ENCODE results near the gene FADD.
"Not testable (repeated sequence)": the region's sequence is repeated elsewhere in the genome, so short reads cannot be mapped to it uniquely, and the experiment has no call there.

The FADD gene

GRCh38 chr11:70205766-70206165, 2.7 kb downstream of the FADD start:
- no peak for DNase-seq

- no peak for DNase-seq
These were observed 3.3 kb downstream of the FADD start for GRCh38 chr11:70206226-70206981.

- no peak for DNase-seq
These were observed 3.9 kb downstream of the FADD start for GRCh38 chr11:70206982-70207376.

GRCh38 chr11:70207531-70208131, 4.5 kb downstream of the FADD start:
- DNase-seq = no peak

GRCh38 chr11:70209391-70209912, 6.4 kb downstream of the FADD start:
- DNase-seq = no peak

GRCh38 chr11:70210051-70210501, 7.0 kb downstream of the FADD start:
- no peak for DNase-seq

- DNase-seq = no peak
These were observed 7.4 kb downstream of the FADD start for GRCh38 chr11:70210530-70210929.

- no peak for DNase-seq
These were observed 9.2 kb downstream of the FADD start for GRCh38 chr11:70212227-70212811.

GRCh38 chr11:70217388-70217787, 14.3 kb downstream of the FADD start:
- DNase-seq = not testable (repeated sequence)

- DNase-seq = not testable (repeated sequence)
These were observed 15.0 kb downstream of the FADD start for GRCh38 chr11:70218076-70218475.

- DNase-seq = no peak
These were observed 17.0 kb downstream of the FADD start for GRCh38 chr11:70220136-70220535.

- DNase-seq = no peak
These were observed 17.8 kb downstream of the FADD start for GRCh38 chr11:70220920-70221319.

GRCh38 chr11:70225681-70226177, 22.6 kb downstream of the FADD start:
- DNase-seq = no peak

- DNase-seq = no peak
These were observed 23.1 kb downstream of the FADD start for GRCh38 chr11:70226183-70226582.

GRCh38 chr11:70226967-70227366, 23.9 kb downstream of the FADD start:
- no peak for DNase-seq

- DNase-seq = no peak
These were observed 26.6 kb downstream of the FADD start for GRCh38 chr11:70229737-70230136.

- DNase-seq = no peak
These were observed 27.2 kb downstream of the FADD start for GRCh38 chr11:70230151-70230839.

GRCh38 chr11:70230840-70231710, 28.0 kb downstream of the FADD start:
- DNase-seq = no peak

- no peak for DNase-seq
These were observed 29.9 kb downstream of the FADD start for GRCh38 chr11:70233034-70233433.

- DNase-seq = no peak
These were observed 30.4 kb downstream of the FADD start for GRCh38 chr11:70233511-70233934.

- DNase-seq = no peak
These were observed 30.9 kb downstream of the FADD start for GRCh38 chr11:70233962-70234361.

GRCh38 chr11:70240337-70240736, 37.2 kb downstream of the FADD start:
- no peak for DNase-seq
